Measurements from ENCODE around the gene FAM78B.

Gene FAM78B, protein sequence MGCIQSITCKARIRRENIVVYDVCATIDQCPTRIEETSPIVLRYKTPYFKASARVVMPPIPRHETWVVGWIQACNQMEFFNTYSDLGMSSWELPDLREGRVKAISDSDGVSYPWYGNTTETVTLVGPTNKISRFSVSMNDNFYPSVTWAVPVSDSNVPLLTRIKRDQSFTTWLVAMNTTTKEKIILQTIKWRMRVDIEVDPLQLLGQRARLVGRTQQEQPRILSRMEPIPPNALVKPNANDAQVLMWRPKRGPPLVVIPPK

GRCh38 chr1:166166698-166167571 lies at the start of gene FAM78B:
TSS of gene FAM78B (minus strand) at chr1:166167001. CDS start at chr1:166166248, 753 bp downstream.
- no peak for DNase-seq (ENCODE audit: low read depth, low spot score)
- H3K27ac ChIP-seq = no peak within 1 kb of the TSS

GRCh38 chr1:166202546-166202945 lies 35.7 kb upstream of the FAM78B start:
- no peak for DNase-seq (ENCODE audit: low read depth, low spot score)
- no peak overlapping the region for H3K27ac ChIP-seq

DNA sequence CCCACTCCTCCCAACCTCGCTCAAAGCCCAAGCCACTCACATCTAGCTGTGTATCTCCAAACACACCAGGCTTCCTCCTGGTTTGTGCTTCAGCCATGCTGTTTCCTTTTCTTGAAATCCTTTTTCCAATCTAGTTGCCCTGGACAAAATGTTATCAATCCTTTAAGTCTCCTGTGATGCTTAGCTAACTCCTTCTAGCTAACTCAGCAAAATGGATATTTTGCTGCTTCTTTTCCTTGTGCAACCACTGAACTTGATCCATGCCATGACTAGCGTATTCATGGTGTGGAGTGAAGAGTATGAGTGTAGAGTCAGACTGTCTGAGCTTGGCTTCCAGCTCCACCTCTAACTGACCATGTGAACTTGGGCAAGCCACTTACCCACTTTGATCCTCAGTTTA lies 33.9 kb upstream of the FAM78B start:
- no peak overlapping the region for H3K27ac ChIP-seq

GRCh38 chr1:166197597-166197996 lies 30.8 kb upstream of the FAM78B start:
- no peak overlapping the region for H3K27ac ChIP-seq
- no peak for DNase-seq (ENCODE audit: low read depth, low spot score)

More for the DNA sequence above, 33.9 kb upstream of the FAM78B start:
- no peak for DNase-seq (ENCODE audit: low read depth, low spot score)

DNA sequence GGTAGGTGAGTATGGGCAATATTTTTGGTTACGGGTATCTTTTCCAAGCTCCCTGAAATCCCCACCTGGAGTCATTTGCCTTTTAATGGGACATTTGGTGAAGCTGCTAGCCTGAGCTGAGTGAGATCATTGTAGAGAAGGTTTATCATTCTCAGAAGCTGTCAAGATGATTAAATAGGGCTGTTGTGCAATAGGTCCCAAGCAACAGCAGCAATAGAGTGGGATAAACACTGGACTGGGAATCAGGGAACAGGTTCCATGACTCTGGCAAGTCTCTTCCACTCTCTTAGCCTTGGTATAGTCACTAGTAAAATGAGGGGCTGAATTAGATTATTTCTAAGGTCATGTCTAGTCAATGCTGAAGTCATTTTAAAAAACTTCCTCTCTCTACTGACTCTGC lies 30.3 kb upstream of the FAM78B start:
- DNase-seq (ENCODE audit: low read depth, low spot score) = no peak
- no peak overlapping the region for H3K27ac ChIP-seq

DNA sequence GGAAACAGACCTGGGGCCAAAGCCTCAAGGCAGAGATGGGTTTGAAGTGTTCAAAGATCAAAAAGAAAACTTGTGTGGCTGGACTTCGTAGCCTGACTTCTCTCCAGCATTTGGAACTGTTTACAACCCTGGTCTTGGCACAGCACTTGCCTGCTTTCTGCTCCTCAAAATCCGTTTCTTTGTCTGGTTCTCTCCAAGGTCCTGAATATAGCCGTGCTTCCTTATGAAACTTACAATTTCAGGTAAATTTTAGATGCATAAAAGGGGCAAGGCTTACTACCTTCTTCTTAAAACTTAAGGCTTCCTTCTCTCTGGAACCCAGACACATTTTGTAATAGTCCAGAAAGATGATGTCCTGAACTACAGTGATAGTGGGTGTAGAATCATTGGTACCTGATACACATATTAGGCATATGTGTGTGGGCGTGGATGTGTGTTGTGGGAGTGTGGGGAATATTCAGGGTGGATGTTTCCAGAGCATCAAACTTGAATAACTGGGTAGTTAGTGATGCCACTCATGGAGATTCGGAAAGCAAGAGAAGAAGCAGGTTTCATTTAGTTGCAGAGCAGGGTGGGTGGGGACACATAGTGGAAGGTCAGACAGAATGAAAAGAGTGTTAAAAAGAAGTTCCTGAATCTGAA lies 26.4 kb upstream of the FAM78B start:
- DNase-seq (ENCODE audit: low read depth, low spot score) = no peak
- H3K27ac ChIP-seq = no peak overlapping the region

DNA sequence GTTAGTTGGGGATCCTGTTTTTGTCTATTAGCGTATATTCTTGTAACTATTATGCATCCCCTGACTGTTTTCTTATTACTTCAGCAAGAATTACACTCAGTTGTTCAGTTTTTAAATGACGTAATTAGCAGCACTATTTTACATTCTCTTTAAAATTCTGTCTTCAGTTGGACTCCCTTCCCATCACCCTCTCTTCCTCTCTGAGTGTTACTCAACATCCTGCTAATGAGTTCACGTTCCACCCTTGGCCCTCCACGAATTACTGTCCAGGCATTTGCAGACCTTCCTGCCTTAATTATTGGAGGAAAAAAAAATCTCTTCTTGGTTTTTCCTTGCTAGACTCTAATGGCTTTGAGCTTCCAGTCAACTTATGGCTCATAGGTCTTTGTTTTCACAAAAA lies 23.6 kb upstream of the FAM78B start:
- no peak for DNase-seq (ENCODE audit: low read depth, low spot score)
- H3K27ac ChIP-seq = no peak overlapping the region

- no peak overlapping the region for H3K27ac ChIP-seq
- no peak for DNase-seq (ENCODE audit: low read depth, low spot score)
Observed at GRCh38 chr1:166189126-166189525, 22.3 kb upstream of the FAM78B start.

GRCh38 chr1:166185526-166185925 lies 18.7 kb upstream of the FAM78B start:
- no peak for DNase-seq (ENCODE audit: low read depth, low spot score)
- H3K27ac ChIP-seq = no peak overlapping the region

DNA sequence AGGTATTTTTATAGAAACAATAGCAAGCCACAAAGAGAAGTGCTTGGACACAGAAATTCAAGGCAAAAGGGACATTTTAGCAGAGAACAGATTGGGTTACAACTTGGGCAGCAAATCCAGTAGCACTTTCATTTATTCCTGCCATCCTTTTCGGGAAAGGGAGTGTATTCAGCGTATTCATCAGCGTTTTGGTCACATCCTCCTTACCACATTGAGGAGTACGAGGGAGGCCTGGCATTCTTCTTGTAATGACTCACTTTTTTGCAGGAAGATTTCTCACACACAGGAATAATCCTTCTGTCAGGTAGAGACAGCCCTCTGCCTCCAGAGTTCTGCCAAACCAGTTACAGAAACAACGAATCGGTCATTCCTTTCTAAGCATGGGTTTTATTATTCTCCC lies 18.1 kb upstream of the FAM78B start:
- peak; percentile 52 for DNase-seq (ENCODE audit: low read depth, low spot score)
- H3K27ac ChIP-seq = no peak overlapping the region

- no peak overlapping the region for H3K27ac ChIP-seq
- no peak for DNase-seq (ENCODE audit: low read depth, low spot score)
Observed at GRCh38 chr1:166184012-166184411, 17.2 kb upstream of the FAM78B start.

DNA sequence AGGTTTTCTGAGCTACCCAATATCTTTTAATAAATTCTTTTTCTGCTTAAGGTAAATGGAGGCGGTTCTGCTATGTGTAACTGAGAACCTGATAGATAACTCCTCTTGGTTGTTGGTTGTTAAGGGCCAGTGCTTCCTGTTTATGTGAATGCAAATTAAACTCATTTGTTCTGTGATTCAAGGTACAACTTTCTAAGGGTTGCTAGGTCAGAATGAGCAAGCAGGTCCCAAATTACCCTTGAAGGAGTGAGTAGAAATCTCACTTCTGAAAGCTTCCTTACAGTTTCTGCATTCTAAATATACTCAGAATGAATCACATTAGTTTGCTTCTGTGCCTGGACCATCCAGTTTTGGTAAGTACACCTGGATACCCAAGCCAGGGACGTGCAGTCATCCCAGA lies 15.5 kb upstream of the FAM78B start:
- no peak for DNase-seq (ENCODE audit: low read depth, low spot score)

GRCh38 chr1:166176416-166176815 lies 9.6 kb upstream of the FAM78B start:
- no peak for DNase-seq (ENCODE audit: low read depth, low spot score)

More for the DNA sequence above, 15.5 kb upstream of the FAM78B start:
- H3K27ac ChIP-seq = no peak overlapping the region

DNA sequence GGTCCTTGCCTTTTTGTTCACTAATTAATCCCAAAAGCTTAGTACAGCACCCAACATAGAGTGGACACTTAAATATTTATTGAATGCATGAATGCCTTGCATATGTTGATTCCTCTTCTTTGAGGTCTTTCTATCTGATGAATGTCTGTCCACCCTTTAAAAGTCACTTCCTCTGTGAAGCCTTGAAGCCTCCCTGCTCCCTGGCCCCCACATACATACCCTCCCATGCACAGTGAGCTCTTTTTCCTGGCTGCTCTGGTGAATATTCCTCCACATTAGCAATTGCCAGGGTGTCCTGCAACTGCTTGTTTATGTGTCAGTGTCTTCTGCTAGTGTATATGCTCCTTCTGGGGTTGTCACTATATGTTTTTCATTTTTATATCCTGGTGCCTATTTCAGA lies 8.2 kb upstream of the FAM78B start:
- no peak overlapping the region for H3K27ac ChIP-seq
- DNase-seq (ENCODE audit: low read depth, low spot score) = no peak

More at GRCh38 chr1:166176416-166176815, 9.6 kb upstream of the FAM78B start:
- no peak overlapping the region for H3K27ac ChIP-seq

GRCh38 chr1:166174108-166174507 lies 7.3 kb upstream of the FAM78B start:
- DNase-seq (ENCODE audit: low read depth, low spot score) = no peak
- H3K27ac ChIP-seq = no peak overlapping the region

- H3K27ac ChIP-seq = no peak overlapping the region
- no peak for DNase-seq (ENCODE audit: low read depth, low spot score)
Observed at GRCh38 chr1:166172106-166172505, 5.3 kb upstream of the FAM78B start.

GRCh38 chr1:166170726-166171125 lies 3.9 kb upstream of the FAM78B start:
- no peak overlapping the region for H3K27ac ChIP-seq
- no peak for DNase-seq (ENCODE audit: low read depth, low spot score)

GRCh38 chr1:166170075-166170474 lies 3.3 kb upstream of the FAM78B start:
- DNase-seq (ENCODE audit: low read depth, low spot score) = no peak
- H3K27ac ChIP-seq = no peak overlapping the region

- no peak overlapping the region for H3K27ac ChIP-seq
- no peak for DNase-seq (ENCODE audit: low read depth, low spot score)
Observed at GRCh38 chr1:166169182-166169581, 2.4 kb upstream of the FAM78B start.

DNA sequence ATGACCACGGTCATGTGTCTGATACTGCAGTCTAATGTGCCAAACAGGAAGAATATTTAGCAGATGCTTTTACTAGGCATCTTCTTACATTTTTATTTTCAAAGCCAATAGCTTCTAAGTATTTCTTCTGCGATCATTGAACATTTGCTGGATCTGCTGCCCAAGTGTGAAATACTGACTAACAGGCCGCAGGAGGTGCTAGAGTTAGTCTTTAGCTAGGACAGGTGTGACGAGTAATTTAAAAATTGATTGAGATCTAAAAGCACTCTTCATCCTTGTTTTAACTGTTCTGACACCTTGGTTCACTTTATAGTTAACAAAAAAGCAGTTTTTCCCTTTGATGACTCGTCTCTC lies 748 bp upstream of the FAM78B start:
- no peak overlapping the region for H3K27ac ChIP-seq
- DNase-seq (ENCODE audit: low read depth, low spot score) = no peak

- DNase-seq (ENCODE audit: low read depth, low spot score) = no peak
- H3K27ac ChIP-seq = no peak overlapping the region
Observed at GRCh38 chr1:166166329-166166697, 488 bp downstream of the FAM78B start.
